ENCODE results near the gene NPIPA7.
"Not testable (repeated sequence)": the region's sequence is repeated elsewhere in the genome, so short reads cannot be mapped to it uniquely, and the experiment has no call there.

The NPIPA7 gene

GRCh38 chr16:16417914-16418544 is 39.1 kb downstream of the NPIPA7 start:
- not testable (repeated sequence) for DNase-seq (ENCODE audit: low read depth, low spot score)

DNA sequence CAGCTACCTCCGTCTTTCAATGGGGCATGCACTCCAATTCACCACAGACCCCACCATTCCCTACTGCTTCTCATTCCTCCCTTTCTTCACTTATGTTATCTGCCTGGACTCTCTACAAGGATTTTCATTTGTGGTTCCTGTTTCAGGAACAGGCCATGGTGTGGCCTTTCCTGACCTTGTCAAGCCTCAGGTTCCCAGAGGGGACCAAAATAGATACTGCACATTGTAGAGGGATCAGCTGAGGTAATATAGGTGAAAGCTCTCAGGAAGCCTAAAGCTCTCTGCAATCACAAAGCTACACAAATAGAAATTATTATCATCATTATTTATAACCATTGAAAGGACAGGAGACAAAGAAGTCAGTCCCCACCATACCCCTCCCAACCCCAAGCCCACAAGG is 41.6 kb downstream of the NPIPA7 start:
- not testable (repeated sequence) for DNase-seq (ENCODE audit: low read depth, low spot score)

DNA sequence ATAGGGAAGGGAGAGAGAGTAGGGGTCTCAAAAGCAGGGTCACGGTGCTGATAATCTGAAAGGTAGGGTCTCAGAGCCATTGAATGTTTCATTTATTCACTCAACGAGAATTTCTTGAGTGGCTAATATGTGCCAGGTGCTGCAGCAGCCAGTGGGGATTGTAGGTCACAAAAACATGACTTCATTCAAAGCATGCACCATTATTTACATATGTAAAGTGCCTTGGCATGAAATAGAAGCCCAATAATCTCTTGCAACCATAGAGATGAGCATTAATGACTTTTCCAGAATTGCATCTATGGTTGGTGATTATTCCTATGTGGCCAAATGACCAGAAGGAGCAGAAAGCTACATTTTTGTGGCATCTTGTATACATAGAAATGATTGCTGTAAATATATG is 46.2 kb downstream of the NPIPA7 start:
- not testable (repeated sequence) for DNase-seq (ENCODE audit: low read depth, low spot score)

- not testable (repeated sequence) for DNase-seq (ENCODE audit: low read depth, low spot score)
These were observed 52.2 kb downstream of the NPIPA7 start for GRCh38 chr16:16431135-16431534.

DNA sequence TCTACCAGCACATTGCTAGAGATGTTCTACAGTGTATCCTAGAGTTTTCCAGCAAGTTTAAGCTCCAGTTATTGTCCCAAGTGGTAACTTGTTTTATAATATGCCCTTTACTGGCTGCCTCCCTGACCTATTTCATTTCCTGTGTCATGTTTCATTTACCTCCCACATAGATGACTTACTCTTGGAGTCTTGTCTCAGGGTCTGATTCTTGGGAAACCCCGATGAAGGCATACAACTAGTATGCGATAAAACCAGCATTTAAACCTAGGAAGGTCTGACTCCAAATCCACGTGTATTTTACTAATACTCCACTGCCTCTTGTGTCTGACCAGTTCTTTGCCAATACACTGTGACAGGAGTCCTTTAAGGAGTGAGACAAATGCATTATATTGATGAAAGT is 55.8 kb downstream of the NPIPA7 start:
- not testable (repeated sequence) for DNase-seq (ENCODE audit: low read depth, low spot score)

DNA sequence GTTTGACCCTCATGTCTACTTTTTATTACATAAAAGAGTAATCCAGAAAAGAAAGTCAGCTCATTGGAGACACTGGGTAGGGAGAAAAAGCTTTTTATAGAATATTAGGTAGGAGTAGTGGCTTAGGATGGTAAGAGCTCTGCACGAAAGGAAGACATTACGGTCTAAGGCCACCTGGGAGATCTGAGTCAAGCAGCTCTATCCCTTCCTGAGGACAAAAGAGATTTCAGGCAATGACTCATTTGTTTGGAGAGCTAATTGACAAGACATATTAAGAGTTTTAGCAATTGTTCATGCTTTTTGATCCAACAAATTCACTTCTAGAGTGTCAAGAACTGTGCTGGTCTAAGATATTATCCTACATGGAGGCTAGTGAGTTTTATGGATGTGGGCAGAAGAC is 62.5 kb downstream of the NPIPA7 start:
- DNase-seq (ENCODE audit: low read depth, low spot score), result not testable (repeated sequence)

All from activated CD4-positive, CD25-positive, alpha-beta regulatory T cell treated with anti-CD3 and anti-CD28 coated beads, Interleukin-2, amount 50 U/mL, for 16 hours (primary cell).